A204.1 (cell line): ENCODE results near the gene AHSG.

Source experiments
- FAIRE-seq: peaks from 2 replicates; lab custom pipeline; 2012; peaks lifted over from hg19 to GRCh38; lab: Jason Lieb, UNC

AHSG gene

DNA sequence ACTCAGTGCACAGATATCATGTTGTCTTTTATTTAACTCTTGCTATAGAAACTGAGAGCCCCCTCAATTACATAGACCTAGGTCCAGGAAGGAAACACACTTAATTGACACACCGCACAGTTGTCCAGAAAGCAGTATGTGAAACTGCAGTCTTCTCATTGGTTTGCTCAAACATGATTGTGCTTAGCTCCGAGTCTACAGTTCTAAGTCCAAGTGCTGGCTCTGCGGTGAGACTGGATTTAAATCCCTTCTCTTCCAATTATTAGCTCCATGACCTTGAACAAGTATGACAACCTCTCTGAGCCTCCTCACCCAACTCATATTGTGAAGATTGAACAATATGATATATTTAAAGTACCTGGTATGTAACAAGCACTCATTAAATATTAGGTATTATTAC is 19.0 kb upstream of the AHSG start:
- no peak for FAIRE-seq

- no peak for FAIRE-seq
Measured at GRCh38 chr3:186594591-186595113, 18.2 kb upstream of the AHSG start.

DNA sequence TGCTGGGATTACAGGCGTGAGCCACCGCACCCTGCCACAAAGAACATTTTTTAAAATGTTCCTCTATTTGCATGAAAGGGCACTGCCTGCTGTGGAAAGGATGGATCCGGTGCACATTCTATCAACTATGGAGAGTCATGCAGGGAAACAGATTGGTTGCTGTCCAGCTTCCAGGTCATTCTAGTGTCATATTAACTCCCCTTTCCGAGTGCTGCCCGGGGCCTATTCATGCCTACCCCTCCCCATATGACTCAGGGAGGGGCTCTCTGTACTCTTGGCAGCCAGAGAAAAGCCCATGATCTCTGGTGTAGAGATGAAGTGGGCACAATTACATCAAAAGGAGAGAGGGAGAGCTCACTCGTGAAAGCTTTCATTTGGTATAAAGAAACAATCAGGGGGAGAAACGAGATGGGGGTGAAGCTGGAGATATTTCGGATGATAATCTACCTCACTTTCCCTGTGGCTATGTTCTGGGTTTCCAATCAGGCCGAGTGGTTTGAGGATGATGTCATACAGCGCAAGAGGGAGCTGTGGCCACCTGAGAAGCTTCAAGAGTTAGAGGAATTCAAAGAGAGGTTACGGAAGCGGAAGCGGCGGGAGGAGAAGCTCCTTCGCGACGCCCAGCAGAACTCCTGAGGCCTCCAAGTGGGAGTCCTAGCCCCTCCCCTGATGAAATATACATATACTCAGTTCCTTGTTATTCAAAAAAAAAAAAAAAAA is 16.1 kb upstream of the AHSG start:
- FAIRE-seq = no peak

DNA sequence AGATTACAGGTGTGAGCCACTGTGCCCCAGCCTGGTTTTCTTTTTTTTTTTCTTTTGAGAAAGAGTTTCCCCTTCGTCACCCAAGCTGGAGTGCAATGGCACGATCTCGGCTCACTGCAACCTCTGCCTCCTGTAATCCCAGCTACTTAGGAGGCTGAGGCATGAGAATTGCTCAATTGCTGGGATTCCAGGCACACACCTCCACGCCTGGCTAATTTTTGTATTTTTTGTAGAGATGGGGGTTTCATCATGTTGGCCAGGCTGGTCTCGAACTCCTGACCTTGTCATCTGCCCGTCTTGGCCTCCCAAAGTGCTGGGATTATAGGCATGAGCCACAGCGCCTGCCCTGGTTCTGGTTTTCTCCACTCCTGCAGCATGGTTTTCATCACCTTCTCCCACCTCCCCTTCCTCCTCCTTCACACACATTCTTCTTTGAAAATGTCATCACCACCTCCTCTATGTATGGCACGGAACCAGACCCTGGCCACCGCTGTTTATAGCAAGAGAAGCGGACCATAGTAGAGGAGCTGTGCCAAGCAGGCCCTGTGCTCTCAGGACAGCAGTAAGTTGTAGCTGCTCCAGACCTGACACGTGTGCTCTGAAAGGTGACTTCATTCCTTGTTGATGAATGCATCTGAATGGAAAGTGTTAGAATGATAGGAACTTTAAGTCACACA is 14.6 kb upstream of the AHSG start:
- no peak for FAIRE-seq

DNA sequence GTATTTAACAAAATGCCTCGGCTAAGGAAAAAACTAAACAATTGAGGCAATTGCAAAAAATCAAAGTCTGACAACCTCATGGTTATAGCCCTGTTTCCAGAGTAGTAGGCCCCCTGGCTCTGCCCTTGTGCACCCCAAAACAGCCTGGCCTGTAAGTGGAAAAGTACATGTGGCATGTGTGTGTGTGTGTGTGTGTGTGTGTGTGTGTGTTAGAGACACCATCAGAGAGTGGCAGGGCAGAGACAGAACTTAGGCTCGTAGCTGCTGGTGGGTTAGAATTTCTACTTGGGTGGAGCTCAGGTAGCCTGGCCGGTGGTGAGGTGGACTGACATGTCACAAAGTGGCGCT is 14.1 kb upstream of the AHSG start:
- FAIRE-seq = no peak

DNA sequence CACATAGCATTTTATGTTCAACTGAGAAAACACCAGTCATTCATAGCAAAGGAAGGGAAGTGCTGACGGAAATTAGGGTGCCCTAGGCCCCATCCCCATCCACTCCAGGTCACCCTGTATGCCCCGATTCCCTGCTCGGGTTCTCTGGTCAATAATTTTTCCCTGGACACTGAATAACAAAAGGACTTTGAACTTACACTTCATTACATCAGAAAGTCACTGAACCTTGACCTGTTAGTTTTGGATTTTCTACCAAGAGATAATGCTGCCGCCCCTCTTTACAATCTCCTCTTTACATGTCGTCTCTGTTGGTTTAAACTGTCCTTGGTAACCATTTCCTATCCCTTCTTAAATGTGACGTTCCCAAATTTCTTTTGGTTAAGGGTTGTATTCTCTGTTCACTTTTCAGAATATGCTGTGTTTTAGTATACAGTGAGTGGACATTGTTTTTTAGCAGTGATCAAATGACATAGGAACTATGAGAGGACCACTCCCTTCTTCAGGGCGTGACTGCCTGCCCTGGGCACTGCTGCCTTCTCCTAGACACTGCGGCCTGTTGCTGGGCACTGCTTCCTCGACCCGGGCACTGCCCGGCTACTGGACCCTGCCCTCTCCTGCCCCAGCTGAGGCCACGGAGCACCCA is 13.6 kb upstream of the AHSG start:
- FAIRE-seq = no peak

DNA sequence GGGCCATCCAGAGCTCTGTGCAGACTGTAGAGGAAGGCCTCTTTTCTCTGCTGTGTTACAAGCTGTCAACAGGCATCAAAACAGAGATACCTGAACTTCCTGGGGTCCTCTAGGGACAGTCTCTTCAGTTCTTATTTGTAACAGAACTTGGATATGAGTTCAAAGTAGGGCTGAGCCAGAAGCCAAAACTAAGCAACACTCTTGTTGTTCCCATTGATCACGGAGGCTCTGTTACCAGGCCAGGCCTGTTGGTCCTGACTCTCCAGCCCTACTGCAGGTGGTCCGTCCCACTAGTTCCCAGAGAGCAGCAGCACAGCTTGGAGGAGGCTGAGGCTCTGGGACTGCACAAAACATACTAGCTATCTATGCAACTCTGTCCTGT is 13.1 kb upstream of the AHSG start:
- FAIRE-seq = no peak

- no peak for FAIRE-seq
Measured at GRCh38 chr3:186600896-186601295, 12.0 kb upstream of the AHSG start.

- no peak for FAIRE-seq
Measured at GRCh38 chr3:186603159-186603558, 9.7 kb upstream of the AHSG start.

DNA sequence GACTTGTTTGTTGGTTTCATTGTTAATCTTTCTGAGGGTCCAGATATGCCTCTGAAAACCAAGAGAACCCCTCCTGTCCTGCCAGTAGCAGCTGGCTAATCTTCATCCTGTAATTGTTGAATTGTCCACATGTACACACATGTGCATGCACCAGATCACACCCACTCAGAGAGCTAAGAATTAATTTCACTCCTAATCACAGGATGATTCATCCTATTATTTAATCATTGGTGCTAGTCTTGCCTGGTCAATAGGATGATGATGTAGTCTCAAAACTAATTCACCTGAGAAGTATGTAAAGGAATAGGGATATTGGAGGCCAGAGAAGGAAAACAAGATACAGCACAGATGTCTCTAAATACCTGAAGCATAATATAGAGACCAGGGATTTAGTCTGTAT is 7.8 kb upstream of the AHSG start:
- FAIRE-seq = no peak

DNA sequence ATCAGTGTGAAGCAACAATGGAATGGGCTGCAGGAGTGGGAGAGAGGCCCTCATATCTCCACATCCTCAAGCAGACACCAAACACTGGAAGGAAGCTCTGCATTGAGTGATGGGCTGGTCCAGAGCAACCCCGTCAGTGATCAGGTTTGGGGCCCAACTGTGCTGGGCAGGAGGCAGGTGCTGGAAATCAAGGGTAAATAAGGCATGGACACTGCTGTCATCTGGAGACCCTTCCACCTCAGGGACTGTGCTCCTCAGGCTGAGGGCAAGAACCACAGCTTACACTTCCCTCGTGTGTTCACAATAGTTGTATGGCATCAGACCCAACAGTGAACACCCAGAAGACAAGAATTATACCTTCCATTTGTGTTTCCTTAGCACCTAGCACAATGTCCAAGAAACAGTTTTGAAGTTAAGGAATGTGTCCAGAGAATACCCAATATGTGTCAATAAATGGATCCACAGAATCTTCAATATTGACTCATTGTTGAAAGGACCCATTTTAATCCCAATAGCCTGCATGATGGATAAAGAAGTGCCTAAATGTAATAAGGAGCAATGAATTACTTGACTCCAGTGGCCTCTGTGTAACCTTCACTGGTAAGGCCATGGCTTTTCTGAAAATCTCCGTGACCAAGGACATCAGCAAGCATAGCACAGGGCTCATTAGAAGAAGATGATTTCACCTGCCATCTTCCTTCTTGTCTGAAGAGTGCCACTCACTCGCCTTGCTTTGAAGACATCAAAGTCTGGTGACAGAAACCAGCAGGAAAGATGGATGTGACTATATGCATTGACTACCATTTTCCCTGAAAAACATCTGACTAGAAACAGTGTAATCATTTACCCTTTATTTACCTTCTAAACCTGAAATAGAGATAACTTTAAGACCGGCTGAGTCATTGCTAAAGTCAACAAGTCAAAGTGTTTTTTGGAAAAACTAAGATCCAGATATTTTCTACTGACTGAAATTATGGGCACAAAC is 7.0 kb upstream of the AHSG start:
- FAIRE-seq = no peak

- no peak for FAIRE-seq
Measured at GRCh38 chr3:186608624-186609215, 4.1 kb upstream of the AHSG start.

GRCh38 chr3:186609247-186609868 is 3.5 kb upstream of the AHSG start:
- FAIRE-seq = no peak

GRCh38 chr3:186612065-186612464 is 795 bp upstream of the AHSG start:
- no peak for FAIRE-seq

DNA sequence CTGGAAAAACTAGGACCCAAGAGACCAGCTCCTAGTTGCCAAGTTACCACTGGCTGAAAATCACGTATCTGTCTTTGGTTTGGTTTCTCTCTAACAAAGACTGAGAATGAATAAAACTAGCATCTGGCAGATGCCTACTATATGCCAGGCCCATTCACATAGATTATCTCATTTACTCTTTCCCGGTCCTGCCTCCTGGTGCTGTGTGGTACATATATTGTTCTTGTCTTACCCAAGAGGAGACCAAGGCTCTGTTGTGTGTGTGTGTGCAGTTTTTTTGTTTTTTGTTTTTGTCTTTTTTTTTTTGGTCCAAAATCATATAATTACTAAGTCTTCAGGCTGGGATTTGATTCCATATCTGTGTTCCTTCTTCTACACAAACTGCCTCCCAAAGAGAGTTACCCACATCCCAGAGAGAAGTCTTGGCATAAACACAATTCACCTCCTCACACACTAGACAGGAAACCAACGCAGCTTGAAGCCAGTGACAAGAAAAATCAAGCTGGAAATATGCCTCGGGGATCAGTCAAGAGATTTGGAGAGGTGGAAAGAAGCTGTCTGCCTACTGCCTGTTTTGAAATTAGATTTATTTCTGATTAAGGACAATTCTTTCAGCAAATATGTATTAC is 891 bp downstream of the AHSG start:
- no peak for FAIRE-seq

DNA sequence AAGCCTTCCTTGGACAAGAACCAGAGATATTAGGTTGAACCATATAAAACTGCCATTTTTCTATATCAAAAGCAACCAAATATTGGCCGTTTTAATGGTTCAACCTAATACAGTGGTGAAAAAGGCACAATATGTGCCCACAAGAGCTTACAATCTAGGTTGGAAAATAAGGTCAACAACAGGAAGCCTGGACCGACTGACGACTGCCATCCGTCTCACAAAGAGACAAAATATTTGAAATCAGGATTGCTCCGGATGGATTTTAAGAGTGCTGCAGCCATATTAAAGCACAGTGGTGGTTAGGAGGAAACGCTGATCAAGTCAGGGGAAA is 1.4 kb downstream of the AHSG start:
- no peak for FAIRE-seq

DNA sequence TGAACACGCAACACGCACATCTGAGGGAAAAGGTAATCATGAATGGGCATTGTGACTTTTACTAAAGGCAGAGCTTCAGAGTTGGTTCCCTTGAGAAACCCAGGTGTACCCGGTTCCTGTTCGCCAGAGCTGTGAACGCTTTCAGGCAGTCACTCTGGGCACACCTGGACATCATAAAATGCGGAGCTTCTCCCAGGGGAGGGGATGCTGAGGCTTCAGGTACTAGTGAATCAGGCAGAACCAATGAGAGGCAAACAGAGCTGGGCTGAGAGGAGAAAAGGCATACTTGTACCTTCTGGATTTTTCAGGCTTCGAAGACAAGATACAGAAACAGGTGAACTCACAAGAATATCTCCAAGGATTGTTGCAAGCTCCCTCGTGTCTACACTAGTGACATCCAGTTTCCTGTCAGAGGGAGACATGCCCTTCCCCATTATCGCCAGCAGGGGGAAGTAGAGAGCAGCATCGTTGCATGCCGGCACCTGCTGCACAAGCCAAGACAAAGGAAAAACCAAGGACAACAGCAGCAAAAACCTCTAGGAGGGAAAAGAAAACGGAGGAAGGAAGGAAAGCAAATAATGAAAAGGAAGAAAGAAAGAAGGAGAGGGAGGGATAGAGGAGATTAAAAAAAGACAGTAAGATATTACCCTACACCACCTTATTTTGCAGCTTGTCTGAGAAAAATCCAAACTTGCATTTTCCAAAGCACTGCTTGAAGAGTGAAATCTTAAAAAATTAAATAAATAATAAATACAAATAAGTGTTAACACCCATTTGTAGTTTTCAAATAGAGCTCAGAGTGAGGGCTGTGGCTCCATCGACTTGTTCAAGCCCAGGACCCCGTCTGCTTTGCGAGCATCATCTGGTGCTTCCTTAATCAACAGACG is 2.0 kb downstream of the AHSG start:
- peak; percentile 6 for FAIRE-seq

DNA sequence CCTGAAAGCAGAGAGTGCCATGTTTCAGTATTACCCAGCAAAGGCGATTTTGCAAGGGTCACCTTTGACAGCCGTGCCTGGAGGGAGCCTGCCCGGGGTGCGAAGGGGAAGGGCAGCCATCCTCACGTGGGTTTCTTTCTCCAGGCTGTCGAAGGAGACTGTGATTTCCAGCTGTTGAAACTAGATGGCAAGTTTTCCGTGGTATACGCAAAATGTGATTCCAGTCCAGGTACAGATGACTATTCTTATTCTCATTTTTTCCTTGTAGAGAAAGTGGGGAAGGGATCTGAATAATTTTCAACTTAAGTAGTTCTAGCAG is 3.4 kb downstream of the AHSG start:
- FAIRE-seq = no peak

DNA sequence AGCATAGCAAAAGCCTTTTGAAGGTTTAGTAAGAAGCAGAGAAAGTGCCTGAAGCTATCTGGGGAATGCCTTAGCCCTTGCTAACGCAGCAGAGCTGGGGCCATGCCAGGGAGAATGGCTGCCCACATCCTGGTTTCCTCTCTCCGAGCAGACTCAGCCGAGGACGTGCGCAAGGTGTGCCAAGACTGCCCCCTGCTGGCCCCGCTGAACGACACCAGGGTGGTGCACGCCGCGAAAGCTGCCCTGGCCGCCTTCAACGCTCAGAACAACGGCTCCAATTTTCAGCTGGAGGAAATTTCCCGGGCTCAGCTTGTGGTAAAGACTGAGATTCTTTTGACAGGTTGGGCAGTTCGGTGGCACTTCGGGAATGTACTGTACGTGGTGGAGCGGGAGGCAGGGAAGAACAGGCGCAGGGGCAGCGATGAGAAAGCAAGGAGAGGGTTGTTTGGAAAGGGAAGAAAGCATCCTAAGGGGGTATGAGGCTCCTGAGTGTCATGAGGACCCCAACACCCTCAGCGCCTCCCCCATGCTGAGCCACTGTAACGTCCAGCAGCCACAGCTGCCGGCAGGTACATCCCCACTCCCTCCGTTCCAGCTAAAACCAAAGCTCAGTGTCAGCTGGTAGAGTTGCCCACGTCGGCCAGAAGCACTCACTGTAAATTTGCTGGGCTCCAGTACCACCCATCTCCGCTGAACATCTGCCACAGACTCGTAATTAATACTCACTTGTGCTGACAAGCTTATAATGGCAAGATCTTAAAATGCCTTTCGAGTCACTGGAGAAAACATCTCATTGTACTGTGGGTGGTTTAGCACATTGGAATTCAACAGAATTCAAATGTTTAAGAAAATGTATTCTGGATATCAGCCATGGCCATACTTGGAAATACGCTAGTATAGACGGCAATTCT is 4.4 kb downstream of the AHSG start:
- FAIRE-seq = no peak
